Stimulated activated memory B cell treated with anti-CD40 and anti-IgM and Interleukin-4, amounts not matched to agents 10 μg/mL and 1 μg/mL and 100 μg/mL, for 72 hours (primary cell): Measurements from ENCODE around the gene HPS1.
A peak's percentile ranks its signal among the peaks of the same experiment; 100 is the strongest.

ENCODE experiments used
- ATAC-seq: fragments of 150-1000 bp; cut with Tn5 transposase; 2 replicates; pipeline ENCODE4 v1.10.0; 2021
- H3K27ac Mint-ChIP-seq: one replicate; pipeline ENCODE4 v1.8.0; 2022; ENCODE audit warnings: mild to moderate bottlenecking, mixed read lengths
- H3K27me3 Mint-ChIP-seq: one replicate; pipeline ENCODE4 v1.8.0; 2022; ENCODE audit warnings: mixed read lengths
- H3K36me3 Mint-ChIP-seq: one replicate; pipeline ENCODE4 v1.8.0; 2022; ENCODE audit warnings: mixed read lengths
- H3K4me1 Mint-ChIP-seq: one replicate; pipeline ENCODE4 v1.8.0; 2022; ENCODE audit warnings: mixed read lengths
- H3K4me3 Mint-ChIP-seq: one replicate; pipeline ENCODE4 v1.8.0; 2022; ENCODE audit warnings: mild to moderate bottlenecking, moderate library complexity, mixed read lengths
- H3K9me3 Mint-ChIP-seq: one replicate; pipeline ENCODE4 v1.8.0; 2022; ENCODE audit warnings: mixed read lengths

HPS1 gene

GRCh38 chr10:98446661-98447221 lies at the start of gene HPS1:
Gene HPS1 (minus strand): TSS chr10:98446935. CDS start chr10:98443240, 3,695 bp downstream.
- peak within 1 kb of the TSS; percentile 96 for H3K4me3 Mint-ChIP-seq
- H3K9me3 Mint-ChIP-seq, result no peaks in the 10 kb centered on the region
- peak within 1 kb of the TSS; percentile 98 for H3K27ac Mint-ChIP-seq
- peaks cover 61% of the 10 kb centered on the region for H3K4me1 Mint-ChIP-seq
- H3K27me3 Mint-ChIP-seq, result no peaks in the 10 kb centered on the region
- peaks cover 31% of the 10 kb centered on the region for H3K36me3 Mint-ChIP-seq
- ATAC-seq, result peak; percentile 95

GRCh38 chr10:98492763-98493162 lies 46.0 kb upstream of the HPS1 start:
- Mint-ChIP-seq H3K9me3 (peaks cover 18% of the 10 kb centered on the region), H3K27ac (no peak overlapping the region), H3K4me1 (no peaks in the 10 kb centered on the region), H3K27me3 (peaks cover 17% of the 10 kb centered on the region), H3K36me3 (peaks cover 10% of the 10 kb centered on the region), H3K4me3 (no peak overlapping the region)
- no peak for ATAC-seq

GRCh38 chr10:98489561-98490481 lies 43.1 kb upstream of the HPS1 start:
- ATAC-seq, result no peak
- Mint-ChIP-seq H3K27me3 (peaks cover 10% of the 10 kb centered on the region), H3K4me3 (no peak overlapping the region), H3K36me3 (no peaks in the 10 kb centered on the region), H3K9me3 (peaks cover 6% of the 10 kb centered on the region), H3K4me1 (no peaks in the 10 kb centered on the region), H3K27ac (no peak overlapping the region)

- ATAC-seq, result no peak
- no peak overlapping the region for H3K4me3 Mint-ChIP-seq
- H3K27me3 Mint-ChIP-seq, result peaks cover 10% of the 10 kb centered on the region
- no peak overlapping the region for H3K27ac Mint-ChIP-seq
- peaks cover 6% of the 10 kb centered on the region for H3K9me3 Mint-ChIP-seq
- no peaks in the 10 kb centered on the region for H3K36me3 Mint-ChIP-seq
- no peaks in the 10 kb centered on the region for H3K4me1 Mint-ChIP-seq
Observed at GRCh38 chr10:98488669-98489430, 42.1 kb upstream of the HPS1 start.

- Mint-ChIP-seq H3K4me1 (no peaks in the 10 kb centered on the region), H3K36me3 (no peaks in the 10 kb centered on the region)
- no peak for ATAC-seq
Observed at GRCh38 chr10:98487649-98488048, 40.9 kb upstream of the HPS1 start.

GRCh38 chr10:98486421-98486820 lies 39.7 kb upstream of the HPS1 start:
- H3K27me3 Mint-ChIP-seq, result peaks cover 10% of the 10 kb centered on the region
- H3K9me3 Mint-ChIP-seq, result peaks cover 3% of the 10 kb centered on the region
- ATAC-seq, result no peak
- H3K36me3 Mint-ChIP-seq, result no peaks in the 10 kb centered on the region
- no peak overlapping the region for H3K4me3 Mint-ChIP-seq
- H3K27ac Mint-ChIP-seq, result no peak overlapping the region
- no peaks in the 10 kb centered on the region for H3K4me1 Mint-ChIP-seq

More at GRCh38 chr10:98487649-98488048, 40.9 kb upstream of the HPS1 start:
- peaks cover 10% of the 10 kb centered on the region for H3K27me3 Mint-ChIP-seq
- H3K9me3 Mint-ChIP-seq, result peaks cover 3% of the 10 kb centered on the region
- H3K4me3 Mint-ChIP-seq, result no peak overlapping the region
- H3K27ac Mint-ChIP-seq, result no peak overlapping the region

- H3K4me1 Mint-ChIP-seq, result no peaks in the 10 kb centered on the region
- no peak overlapping the region for H3K4me3 Mint-ChIP-seq
- no peaks in the 10 kb centered on the region for H3K36me3 Mint-ChIP-seq
- no peak for ATAC-seq
- H3K27me3 Mint-ChIP-seq, result peaks cover 10% of the 10 kb centered on the region
- H3K9me3 Mint-ChIP-seq, result peaks cover 3% of the 10 kb centered on the region
- no peak overlapping the region for H3K27ac Mint-ChIP-seq
Observed at GRCh38 chr10:98485959-98486358, 39.2 kb upstream of the HPS1 start.

GRCh38 chr10:98483658-98484057 lies 36.9 kb upstream of the HPS1 start:
- no peaks in the 10 kb centered on the region for H3K4me1 Mint-ChIP-seq
- H3K27ac Mint-ChIP-seq, result no peak overlapping the region
- no peak for ATAC-seq
- peaks cover 3% of the 10 kb centered on the region for H3K9me3 Mint-ChIP-seq
- H3K27me3 Mint-ChIP-seq, result peaks cover 10% of the 10 kb centered on the region
- H3K36me3 Mint-ChIP-seq, result no peaks in the 10 kb centered on the region
- H3K4me3 Mint-ChIP-seq, result no peak overlapping the region

GRCh38 chr10:98482096-98482495 lies 35.4 kb upstream of the HPS1 start:
- Mint-ChIP-seq H3K4me1 (no peaks in the 10 kb centered on the region), H3K9me3 (peaks cover 3% of the 10 kb centered on the region), H3K27ac (no peak overlapping the region), H3K27me3 (peaks cover 10% of the 10 kb centered on the region), H3K36me3 (no peaks in the 10 kb centered on the region), H3K4me3 (no peak overlapping the region)
- no peak for ATAC-seq

- no peak overlapping the region for H3K27ac Mint-ChIP-seq
- H3K27me3 Mint-ChIP-seq, result peaks cover 6% of the 10 kb centered on the region
- H3K36me3 Mint-ChIP-seq, result no peaks in the 10 kb centered on the region
- H3K9me3 Mint-ChIP-seq, result peaks cover 3% of the 10 kb centered on the region
- no peak for ATAC-seq
- no peaks in the 10 kb centered on the region for H3K4me1 Mint-ChIP-seq
- no peak overlapping the region for H3K4me3 Mint-ChIP-seq
Observed at GRCh38 chr10:98481404-98481945, 34.7 kb upstream of the HPS1 start.

GRCh38 chr10:98478430-98479222 lies 31.9 kb upstream of the HPS1 start:
- no peaks in the 10 kb centered on the region for H3K36me3 Mint-ChIP-seq
- peaks cover 14% of the 10 kb centered on the region for H3K4me1 Mint-ChIP-seq
- no peaks in the 10 kb centered on the region for H3K27me3 Mint-ChIP-seq
- H3K9me3 Mint-ChIP-seq, result no peaks in the 10 kb centered on the region
- no peak overlapping the region for H3K27ac Mint-ChIP-seq
- ATAC-seq, result no peak
- no peak overlapping the region for H3K4me3 Mint-ChIP-seq

GRCh38 chr10:98477861-98478260 lies 31.1 kb upstream of the HPS1 start:
- H3K4me3 Mint-ChIP-seq, result no peak overlapping the region
- ATAC-seq, result no peak
- no peaks in the 10 kb centered on the region for H3K27me3 Mint-ChIP-seq
- no peaks in the 10 kb centered on the region for H3K9me3 Mint-ChIP-seq
- no peak overlapping the region for H3K27ac Mint-ChIP-seq
- H3K4me1 Mint-ChIP-seq, result peaks cover 21% of the 10 kb centered on the region
- H3K36me3 Mint-ChIP-seq, result no peaks in the 10 kb centered on the region

- Mint-ChIP-seq H3K27ac (peak overlapping the region; percentile 70), H3K4me3 (no peak overlapping the region), H3K27me3 (no peaks in the 10 kb centered on the region), H3K36me3 (no peaks in the 10 kb centered on the region), H3K4me1 (peaks cover 21% of the 10 kb centered on the region), H3K9me3 (no peaks in the 10 kb centered on the region)
- peak; percentile 58 for ATAC-seq
Observed at GRCh38 chr10:98474628-98475027, 27.9 kb upstream of the HPS1 start.

GRCh38 chr10:98472196-98472595 lies 25.5 kb upstream of the HPS1 start:
- ATAC-seq, result no peak
- no peaks in the 10 kb centered on the region for H3K36me3 Mint-ChIP-seq
- H3K27me3 Mint-ChIP-seq, result no peaks in the 10 kb centered on the region
- H3K9me3 Mint-ChIP-seq, result no peaks in the 10 kb centered on the region
- no peak overlapping the region for H3K27ac Mint-ChIP-seq
- peaks cover 27% of the 10 kb centered on the region for H3K4me1 Mint-ChIP-seq
- H3K4me3 Mint-ChIP-seq, result no peak overlapping the region
